Measurements from ENCODE around the gene SLC25A52.
"Not testable (repeated sequence)": the region's sequence is repeated elsewhere in the genome, so short reads cannot be mapped to it uniquely, and the experiment has no call there.

The SLC25A52 gene

GRCh38 chr18:31739651-31740050, 21.0 kb downstream of the SLC25A52 start:
- Histone ChIP-seq H3K36me3 (ENCODE audit: insufficient read depth, low read length) (no peaks in the 10 kb centered on the region), H3K4me3 (ENCODE audit: low read length) (no peak overlapping the region), H3K9me3 (replicated peaks; ENCODE audit: low read length) (no peaks in the 10 kb centered on the region)

GRCh38 chr18:31738460-31739407, 21.9 kb downstream of the SLC25A52 start:
- Histone ChIP-seq H3K27me3 (ENCODE audit: control insufficient read depth, insufficient read depth, low read length) (no peaks in the 10 kb centered on the region), H3K36me3 (ENCODE audit: insufficient read depth, low read length) (no peaks in the 10 kb centered on the region), H3K4me3 (ENCODE audit: low read length) (no peak overlapping the region), H3K4me2 (ENCODE audit: low read length) (no peak overlapping the region), H3K9me3 (replicated peaks; ENCODE audit: low read length) (no peaks in the 10 kb centered on the region), H3K9ac (ENCODE audit: low read depth, low read length) (no peak overlapping the region), H3K4me1 (ENCODE audit: control insufficient read depth, insufficient read depth, low read length) (no peaks in the 10 kb centered on the region)

More at GRCh38 chr18:31739651-31740050, 21.0 kb downstream of the SLC25A52 start:
- Histone ChIP-seq H3K4me2 (ENCODE audit: low read length) (no peak overlapping the region), H3K4me1 (ENCODE audit: control insufficient read depth, insufficient read depth, low read length) (no peaks in the 10 kb centered on the region), H3K9ac (ENCODE audit: low read depth, low read length) (no peak overlapping the region), H3K27me3 (ENCODE audit: control insufficient read depth, insufficient read depth, low read length) (no peaks in the 10 kb centered on the region)

DNA sequence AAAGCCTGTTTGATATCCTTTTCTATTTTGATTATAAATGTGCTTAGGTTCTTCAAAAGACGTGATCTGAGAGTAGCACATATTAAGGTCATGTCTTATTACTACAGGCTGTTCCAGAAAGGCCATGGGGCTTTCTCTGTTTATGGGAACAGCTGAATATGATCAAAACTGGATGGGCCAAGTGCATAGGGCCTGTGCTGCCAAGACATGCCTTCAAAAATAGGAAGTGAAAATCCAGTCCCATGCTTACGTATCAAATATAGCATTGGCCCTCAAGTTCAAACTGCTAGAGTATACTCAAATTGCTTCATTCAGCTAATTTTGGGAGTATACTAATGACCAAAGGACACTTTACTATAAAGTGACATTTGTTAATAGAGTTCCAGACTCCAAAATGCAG, 24.1 kb downstream of the SLC25A52 start:
- H3K4me2 ChIP-seq (ENCODE audit: low read length): no peak overlapping the region
- no peak overlapping the region for H3K9ac ChIP-seq (ENCODE audit: low read depth, low read length)
- no peaks in the 10 kb centered on the region for H3K4me1 ChIP-seq (ENCODE audit: control insufficient read depth, insufficient read depth, low read length)

GRCh38 chr18:31731628-31732027, 29.1 kb downstream of the SLC25A52 start:
- Histone ChIP-seq H3K36me3 (ENCODE audit: insufficient read depth, low read length) (no peaks in the 10 kb centered on the region), H3K9ac (ENCODE audit: low read depth, low read length) (no peak overlapping the region), H3K4me3 (ENCODE audit: low read length) (no peak overlapping the region), H3K4me1 (ENCODE audit: control insufficient read depth, insufficient read depth, low read length) (no peaks in the 10 kb centered on the region), H3K9me3 (replicated peaks; ENCODE audit: low read length) (no peaks in the 10 kb centered on the region), H3K27me3 (ENCODE audit: control insufficient read depth, insufficient read depth, low read length) (peaks cover 8% of the 10 kb centered on the region), H3K4me2 (ENCODE audit: low read length) (no peak overlapping the region)

More for the DNA sequence above, 24.1 kb downstream of the SLC25A52 start:
- no peaks in the 10 kb centered on the region for H3K27me3 ChIP-seq (ENCODE audit: control insufficient read depth, insufficient read depth, low read length)
- H3K36me3 ChIP-seq (ENCODE audit: insufficient read depth, low read length): no peaks in the 10 kb centered on the region
- H3K9me3 ChIP-seq (replicated peaks; ENCODE audit: low read length): no peaks in the 10 kb centered on the region
- H3K4me3 ChIP-seq (ENCODE audit: low read length): no peak overlapping the region

GRCh38 chr18:31729196-31729595, 31.5 kb downstream of the SLC25A52 start:
- not testable (repeated sequence) for H3K4me3 ChIP-seq (ENCODE audit: low read length); H3K4me1 ChIP-seq (ENCODE audit: control insufficient read depth, insufficient read depth, low read length); H3K9me3 ChIP-seq (replicated peaks; ENCODE audit: low read length)

GRCh38 chr18:31723990-31724711, 36.5 kb downstream of the SLC25A52 start:
- Histone ChIP-seq H3K36me3 (ENCODE audit: insufficient read depth, low read length) (no peaks in the 10 kb centered on the region), H3K4me2 (ENCODE audit: low read length) (peak overlapping the region; percentile 91), H3K27me3 (ENCODE audit: control insufficient read depth, insufficient read depth, low read length) (peaks cover 20% of the 10 kb centered on the region), H3K9me3 (replicated peaks; ENCODE audit: low read length) (no peaks in the 10 kb centered on the region), H3K9ac (ENCODE audit: low read depth, low read length) (peak overlapping the region; percentile 42), H3K4me3 (ENCODE audit: low read length) (peak overlapping the region; percentile 70), H3K4me1 (ENCODE audit: control insufficient read depth, insufficient read depth, low read length) (no peaks in the 10 kb centered on the region)

More at GRCh38 chr18:31729196-31729595, 31.5 kb downstream of the SLC25A52 start:
- H3K27me3 ChIP-seq (ENCODE audit: control insufficient read depth, insufficient read depth, low read length): peaks cover 15% of the 10 kb centered on the region
- not testable (repeated sequence) for H3K36me3 ChIP-seq (ENCODE audit: insufficient read depth, low read length); H3K9ac ChIP-seq (ENCODE audit: low read depth, low read length); H3K4me2 ChIP-seq (ENCODE audit: low read length)

DNA sequence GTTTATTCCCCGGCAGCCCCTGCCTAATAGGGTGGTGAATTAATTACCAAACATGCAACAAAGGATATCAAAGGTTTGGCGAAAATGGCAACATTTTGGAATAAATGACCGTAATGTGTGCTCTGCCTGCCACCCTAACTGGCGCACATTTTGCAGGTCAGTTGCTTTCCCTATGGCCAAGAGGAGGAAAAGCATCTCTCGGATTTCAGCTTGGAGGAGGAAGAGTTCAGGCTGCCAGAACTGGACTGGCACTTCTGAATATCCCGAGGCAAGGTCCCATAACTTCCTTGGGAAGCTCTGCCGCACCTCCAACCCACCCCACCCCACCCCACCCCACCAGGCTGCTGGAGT, 37.1 kb downstream of the SLC25A52 start:
- no peaks in the 10 kb centered on the region for H3K4me1 ChIP-seq (ENCODE audit: control insufficient read depth, insufficient read depth, low read length)
- H3K27me3 ChIP-seq (ENCODE audit: control insufficient read depth, insufficient read depth, low read length): peaks cover 20% of the 10 kb centered on the region
- no peaks in the 10 kb centered on the region for H3K36me3 ChIP-seq (ENCODE audit: insufficient read depth, low read length)
- peak overlapping the region; percentile 70 for H3K4me3 ChIP-seq (ENCODE audit: low read length)
- H3K9me3 ChIP-seq (replicated peaks; ENCODE audit: low read length): no peaks in the 10 kb centered on the region
- no peak overlapping the region for H3K9ac ChIP-seq (ENCODE audit: low read depth, low read length)
- H3K4me2 ChIP-seq (ENCODE audit: low read length): no peak overlapping the region

GRCh38 chr18:31722369-31722957, 38.2 kb downstream of the SLC25A52 start:
- Histone ChIP-seq H3K4me1 (ENCODE audit: control insufficient read depth, insufficient read depth, low read length) (no peaks in the 10 kb centered on the region), H3K9ac (ENCODE audit: low read depth, low read length) (no peak overlapping the region), H3K4me3 (ENCODE audit: low read length) (no peak overlapping the region), H3K9me3 (replicated peaks; ENCODE audit: low read length) (no peaks in the 10 kb centered on the region), H3K36me3 (ENCODE audit: insufficient read depth, low read length) (no peaks in the 10 kb centered on the region), H3K27me3 (ENCODE audit: control insufficient read depth, insufficient read depth, low read length) (peaks cover 19% of the 10 kb centered on the region), H3K4me2 (ENCODE audit: low read length) (no peak overlapping the region)

DNA sequence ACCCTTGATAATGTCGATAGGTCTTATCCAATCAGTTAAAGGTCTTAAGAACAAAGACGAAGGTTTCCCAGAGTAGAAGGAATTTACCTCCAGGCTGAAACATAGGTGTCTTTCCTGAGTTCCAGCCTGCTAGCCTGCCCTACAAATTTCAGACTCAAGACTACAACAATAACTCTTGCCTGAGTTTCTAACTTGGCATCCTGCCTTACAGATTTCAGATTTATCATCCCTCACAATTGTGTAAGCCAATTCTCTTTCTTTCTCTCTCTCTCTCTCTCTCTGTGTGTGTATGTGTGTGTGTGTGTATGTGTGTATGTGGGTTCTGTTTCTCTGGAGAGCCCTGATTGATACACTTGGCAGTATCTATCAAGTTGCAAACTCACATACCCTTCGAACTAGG, 39.1 kb downstream of the SLC25A52 start:
- H3K36me3 ChIP-seq (ENCODE audit: insufficient read depth, low read length): no peaks in the 10 kb centered on the region
- H3K4me1 ChIP-seq (ENCODE audit: control insufficient read depth, insufficient read depth, low read length): no peaks in the 10 kb centered on the region
- no peaks in the 10 kb centered on the region for H3K9me3 ChIP-seq (replicated peaks; ENCODE audit: low read length)
- peaks cover 15% of the 10 kb centered on the region for H3K27me3 ChIP-seq (ENCODE audit: control insufficient read depth, insufficient read depth, low read length)
- no peak overlapping the region for H3K9ac ChIP-seq (ENCODE audit: low read depth, low read length)
- no peak overlapping the region for H3K4me2 ChIP-seq (ENCODE audit: low read length)
- no peak overlapping the region for H3K4me3 ChIP-seq (ENCODE audit: low read length)

DNA sequence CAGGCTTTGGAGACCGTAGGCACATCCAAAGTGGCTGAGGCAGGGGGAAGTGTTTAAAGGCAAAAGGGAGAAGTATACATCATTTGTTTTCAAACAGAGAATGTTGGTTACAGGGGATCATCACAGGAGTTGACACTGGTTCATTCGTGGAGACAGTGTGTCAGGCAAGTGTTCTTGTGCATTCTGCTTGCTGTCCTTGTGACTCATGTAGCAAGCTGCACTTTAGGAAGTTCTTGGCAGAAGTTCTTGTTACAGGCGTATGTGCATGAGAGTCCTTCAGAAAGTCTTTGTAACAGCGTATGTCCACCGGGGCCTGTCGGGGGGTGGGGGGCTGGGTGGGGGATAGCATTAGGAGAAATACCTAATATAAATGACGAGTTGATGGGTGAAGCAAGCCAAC, 39.8 kb downstream of the SLC25A52 start:
- Histone ChIP-seq H3K4me2 (ENCODE audit: low read length) (no peak overlapping the region), H3K27me3 (ENCODE audit: control insufficient read depth, insufficient read depth, low read length) (peaks cover 15% of the 10 kb centered on the region), H3K4me3 (ENCODE audit: low read length) (no peak overlapping the region), H3K4me1 (ENCODE audit: control insufficient read depth, insufficient read depth, low read length) (no peaks in the 10 kb centered on the region), H3K9ac (ENCODE audit: low read depth, low read length) (no peak overlapping the region), H3K36me3 (ENCODE audit: insufficient read depth, low read length) (no peaks in the 10 kb centered on the region), H3K9me3 (replicated peaks; ENCODE audit: low read length) (no peaks in the 10 kb centered on the region)

DNA sequence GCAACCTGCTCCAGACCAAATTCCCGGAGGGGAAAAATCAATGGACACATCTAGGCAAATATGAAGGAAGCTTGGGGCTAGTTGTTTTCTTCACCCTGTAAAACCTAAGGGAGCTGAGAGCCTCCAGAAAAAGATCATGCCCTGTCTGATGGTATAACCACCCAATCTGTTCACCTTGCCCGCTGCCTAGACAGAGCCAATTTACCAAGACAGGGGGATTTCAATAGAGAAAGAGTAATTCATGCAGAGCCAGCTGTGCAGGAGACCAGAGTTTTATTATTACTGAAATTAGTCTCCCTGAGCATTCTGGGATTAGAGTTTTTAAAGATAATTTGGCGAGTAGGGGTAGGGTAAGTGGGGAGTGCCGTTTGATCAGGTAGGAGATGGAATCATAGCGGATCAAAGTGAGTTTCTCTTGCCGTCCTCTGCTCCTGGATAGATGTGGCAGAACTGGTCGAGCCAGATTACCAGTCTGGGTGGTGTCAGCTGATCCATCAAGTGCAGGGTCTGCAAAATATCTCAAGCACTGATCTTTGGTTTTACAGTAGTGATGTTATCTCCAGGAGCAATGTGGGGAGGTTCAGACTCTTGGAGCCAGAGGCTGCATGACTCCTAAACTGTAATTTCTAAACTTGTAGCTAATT, 41.2 kb downstream of the SLC25A52 start:
- Histone ChIP-seq H3K4me3 (ENCODE audit: low read length) (no peak overlapping the region), H3K9ac (ENCODE audit: low read depth, low read length) (no peak overlapping the region), H3K36me3 (ENCODE audit: insufficient read depth, low read length) (no peaks in the 10 kb centered on the region), H3K4me1 (ENCODE audit: control insufficient read depth, insufficient read depth, low read length) (no peaks in the 10 kb centered on the region), H3K4me2 (ENCODE audit: low read length) (no peak overlapping the region), H3K9me3 (replicated peaks; ENCODE audit: low read length) (no peaks in the 10 kb centered on the region), H3K27me3 (ENCODE audit: control insufficient read depth, insufficient read depth, low read length) (peaks cover 11% of the 10 kb centered on the region)
